Esophagus squamous epithelium (tissue), 5 donors: ENCODE results near the gene TIMM21. TPM values are rescaled to one million over a fixed set of nuclear protein-coding genes. Genes with fewer than 3 reads are reported as not detected.

Source experiments
- DNase-seq: peaks from one replicate; lab custom pipeline; 2025; lab: John Stamatoyannopoulos, UW
- H3K27ac ChIP-seq, 4 donors: fragments of 200-600 bp; sonication (generic); one replicate each; pipeline ENCODE4 v1.5.1; 2016 to 2019; ENCODE audit warnings: mild to moderate bottlenecking in 1 of 4
- H3K27me3 ChIP-seq, 4 donors: fragments of 200-600 bp; sonication (generic); 1 replicate in 3 of 4; 2 replicates in 1 of 4; pipeline versions ENCODE4 v1.5.1 to v1.6.0; 2017 to 2021; ENCODE audit warnings: antibody characterized with exemption in 1 of 4
- H3K36me3 ChIP-seq, 3 donors: fragments of 200-600 bp; sonication (generic); one replicate each; pipeline ENCODE4 v1.5.1; 2016 to 2019
- H3K4me1 ChIP-seq, 3 donors: fragments of 200-600 bp; sonication (generic); one replicate each; pipeline ENCODE4 v1.5.1; 2017 to 2019
- H3K4me3 ChIP-seq, 4 donors: fragments of 200-600 bp; sonication (generic); 1 replicate in 3 of 4; 2 replicates in 1 of 4; pipeline ENCODE4 v1.5.1; 2016 to 2019; ENCODE audit warnings: mild to moderate bottlenecking in 2 of 4, moderate library complexity in 1 of 4
- H3K9me3 ChIP-seq, 3 donors: fragments of 200-600 bp; sonication (generic); one replicate each; pipeline ENCODE4 v1.5.1; 2016 to 2019
- POLR2A ChIP-seq, 4 donors: fragments of 450-650 bp; IDR thresholded peaks; one replicate each; pipeline ENCODE4 v1.6.1; 2017; ENCODE audit warnings: antibody characterized with exemption in 4 of 4, mild to moderate bottlenecking in 4 of 4, moderate library complexity in 3 of 4
- WGBS, 2 donors: methylation state at CpG; one replicate each; pipeline ENCODE4 v1.1.5; 2018; 5-methylcytosine and 5-hydroxymethylcytosine counted together
- intact Hi-C: fragments of 100-400 bp; cut with DNase I; formaldehyde crosslinking; loops from one replicate; pipeline ENCODE4 v1.15.0; 2022
- total RNA-seq, 4 donors: library from RNA; depleted of rRNA; stranded (reverse); fragments of >200 nt; gene quantifications; one replicate each; pipeline ENCODE4 v1.1.0, GENCODE V29; 2016
- TF ChIP-seq, protein P1 (sequence below), 6 experiments: fragments of 450-650 bp in 4 of 6; fragments of 200-600 bp in 2 of 6; sonication (generic) in 2 of 6; IDR thresholded peaks; one replicate each; pipeline ENCODE4 v1.5.1; 2016 to 2019; ENCODE audit warnings: antibody characterized with exemption in 6 of 6, mild to moderate bottlenecking in 4 of 6, moderate library complexity in 4 of 6
- donor health status: DM: yes; HTN: yes; CAD: no.

TIMM21 gene
- total RNA-seq, 4 donors from 2014 or later = 26.2 to 53.6 (median 31.2) TPM

DNA sequence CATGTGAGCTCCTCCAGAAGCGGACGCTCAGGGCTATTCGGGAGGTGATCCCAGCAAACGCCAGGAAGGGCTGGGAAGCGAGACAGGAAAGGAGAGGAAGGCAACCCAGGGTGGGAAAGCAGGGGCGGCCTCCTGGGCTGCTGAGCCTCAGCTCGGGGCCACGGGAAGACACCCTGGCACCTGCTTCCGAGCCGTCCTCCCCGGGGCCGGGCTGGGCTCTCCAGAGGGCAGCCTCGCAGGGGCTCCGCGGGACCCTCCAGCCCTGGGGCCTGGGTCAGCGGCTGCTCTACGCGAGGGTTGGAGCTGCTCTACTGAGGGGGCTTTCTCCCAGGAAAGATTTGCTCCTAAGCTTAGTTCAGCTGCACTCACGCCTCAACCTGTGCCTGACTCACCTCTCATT, 34.0 kb downstream of the TIMM21 start:
- WGBS, 2 donors = 85 to 100% methylated on average over 1 to 19 of the region's 19 CpGs
- no peak for DNase-seq
- H3K36me3 ChIP-seq = no peaks in the 10 kb centered on the region
- H3K4me1 ChIP-seq = peaks cover 0 to 3% (median 0%) of the 10 kb centered on the region in 3 donors
- intact Hi-C loops = no loop called here
- H3K27me3 ChIP-seq = peaks cover 0 to 32% (median 0%) of the 10 kb centered on the region in 4 donors
- no peak overlapping the region for H3K27ac ChIP-seq
- no peak overlapping the region for H3K4me3 ChIP-seq
- H3K9me3 ChIP-seq = no peaks in the 10 kb centered on the region
- no peak for TF ChIP-seq POLR2A (IDR thresholded peaks at IDR 0.05)
- TF ChIP-seq, protein P1, sequence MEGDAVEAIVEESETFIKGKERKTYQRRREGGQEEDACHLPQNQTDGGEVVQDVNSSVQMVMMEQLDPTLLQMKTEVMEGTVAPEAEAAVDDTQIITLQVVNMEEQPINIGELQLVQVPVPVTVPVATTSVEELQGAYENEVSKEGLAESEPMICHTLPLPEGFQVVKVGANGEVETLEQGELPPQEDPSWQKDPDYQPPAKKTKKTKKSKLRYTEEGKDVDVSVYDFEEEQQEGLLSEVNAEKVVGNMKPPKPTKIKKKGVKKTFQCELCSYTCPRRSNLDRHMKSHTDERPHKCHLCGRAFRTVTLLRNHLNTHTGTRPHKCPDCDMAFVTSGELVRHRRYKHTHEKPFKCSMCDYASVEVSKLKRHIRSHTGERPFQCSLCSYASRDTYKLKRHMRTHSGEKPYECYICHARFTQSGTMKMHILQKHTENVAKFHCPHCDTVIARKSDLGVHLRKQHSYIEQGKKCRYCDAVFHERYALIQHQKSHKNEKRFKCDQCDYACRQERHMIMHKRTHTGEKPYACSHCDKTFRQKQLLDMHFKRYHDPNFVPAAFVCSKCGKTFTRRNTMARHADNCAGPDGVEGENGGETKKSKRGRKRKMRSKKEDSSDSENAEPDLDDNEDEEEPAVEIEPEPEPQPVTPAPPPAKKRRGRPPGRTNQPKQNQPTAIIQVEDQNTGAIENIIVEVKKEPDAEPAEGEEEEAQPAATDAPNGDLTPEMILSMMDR (IDR thresholded peaks at IDR 0.05) = no peak

DNA sequence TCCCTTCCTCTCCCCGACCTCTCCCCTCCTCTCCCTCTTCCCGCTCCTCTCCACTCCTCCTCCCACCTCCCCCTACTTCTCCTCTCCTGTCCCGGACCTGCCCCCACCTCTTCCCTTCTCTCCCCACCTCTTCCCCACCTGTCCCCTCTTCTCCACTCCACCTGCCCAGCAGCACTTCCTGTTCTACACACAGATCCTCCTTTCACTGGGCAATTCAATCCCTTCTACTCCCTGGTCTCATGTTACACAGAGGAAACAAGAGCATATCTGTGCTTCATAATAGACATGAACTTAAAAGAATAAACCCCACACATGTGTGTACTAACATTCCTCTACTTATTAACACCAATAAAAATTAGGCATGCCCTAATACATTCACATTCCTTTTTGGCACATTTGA, 34.8 kb downstream of the TIMM21 start:
- Histone ChIP-seq H3K36me3 (no peaks in the 10 kb centered on the region), H3K4me3 (no peak overlapping the region), H3K27me3 (peaks cover 0 to 31% (median 0%) of the 10 kb centered on the region in 4 donors), H3K4me1 (peaks cover 0 to 3% (median 0%) of the 10 kb centered on the region in 3 donors), H3K27ac (no peak overlapping the region), H3K9me3 (no peaks in the 10 kb centered on the region)
- intact Hi-C loops = no loop called here
- no peak for TF ChIP-seq POLR2A (IDR thresholded peaks at IDR 0.05)
- TF ChIP-seq, protein P1 (IDR thresholded peaks at IDR 0.05) = no peak
- DNase-seq = no peak
- WGBS, 2 donors = 36 to 68% methylated on average over 3 of the region's 3 CpGs

DNA sequence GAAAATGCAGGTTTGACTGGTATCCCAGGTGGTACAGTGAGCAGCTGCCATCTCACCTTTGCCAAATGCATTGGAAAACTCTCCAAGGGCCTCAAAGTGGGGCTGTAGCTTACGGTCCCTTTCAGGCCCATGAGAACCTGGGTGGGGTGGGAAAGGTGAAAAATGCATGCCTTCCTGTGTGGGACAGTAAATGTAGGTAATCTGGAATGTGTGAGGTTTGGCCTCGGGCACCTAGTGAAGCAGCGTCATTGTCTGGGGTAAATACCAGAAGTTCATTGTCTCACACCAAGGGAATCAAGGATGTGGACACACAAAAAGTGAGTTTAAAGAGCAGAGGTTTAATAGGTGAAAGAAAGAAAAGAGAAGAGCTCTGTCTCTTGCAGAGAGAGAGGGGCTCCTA, 36.6 kb downstream of the TIMM21 start:
- WGBS, 2 donors = 44% methylated on average over 3 of the region's 3 CpGs
- TF ChIP-seq POLR2A (IDR thresholded peaks at IDR 0.05) = no peak
- TF ChIP-seq, protein P1 (IDR thresholded peaks at IDR 0.05) = no peak
- intact Hi-C loops = no loop called here
- H3K4me1 ChIP-seq = peaks cover 0 to 10% (median 0%) of the 10 kb centered on the region in 3 donors
- no peak for DNase-seq
- peaks cover 0 to 31% (median 0%) of the 10 kb centered on the region in 4 donors for H3K27me3 ChIP-seq
- no peak overlapping the region for H3K4me3 ChIP-seq
- H3K9me3 ChIP-seq = no peaks in the 10 kb centered on the region
- H3K27ac ChIP-seq = no peak overlapping the region
- H3K36me3 ChIP-seq = no peaks in the 10 kb centered on the region

DNA sequence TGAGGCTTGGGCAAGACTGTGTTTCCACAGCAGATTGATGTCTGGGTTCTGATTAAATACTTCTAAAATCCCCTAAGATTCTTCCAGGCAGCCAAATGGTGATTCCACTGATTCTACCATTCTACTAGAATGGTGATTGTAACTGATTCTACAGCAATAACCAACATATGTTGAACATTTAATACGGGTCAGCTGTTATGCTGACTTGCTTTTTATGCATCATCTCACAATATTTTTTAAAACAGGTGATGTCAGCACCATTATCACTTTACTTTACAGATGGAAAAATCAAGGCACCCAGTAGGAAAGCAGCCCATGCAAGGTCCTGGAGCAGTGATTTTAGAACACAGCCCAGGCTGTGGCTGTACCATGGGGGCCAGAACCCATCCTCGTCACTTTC, 37.5 kb downstream of the TIMM21 start:
- H3K4me1 ChIP-seq = peaks cover 0 to 10% (median 0%) of the 10 kb centered on the region in 3 donors
- intact Hi-C loops = no loop called here
- 81 to 90% methylated on average over 1 to 2 of the region's 2 CpGs for WGBS, 2 donors
- H3K36me3 ChIP-seq = no peaks in the 10 kb centered on the region
- H3K27ac ChIP-seq = no peak overlapping the region
- H3K4me3 ChIP-seq = no peak overlapping the region
- TF ChIP-seq, protein P1 (IDR thresholded peaks at IDR 0.05) = no peak
- TF ChIP-seq POLR2A (IDR thresholded peaks at IDR 0.05) = no peak
- H3K27me3 ChIP-seq = peaks cover 0 to 24% (median 0%) of the 10 kb centered on the region in 4 donors
- H3K9me3 ChIP-seq = no peaks in the 10 kb centered on the region
- no peak for DNase-seq

DNA sequence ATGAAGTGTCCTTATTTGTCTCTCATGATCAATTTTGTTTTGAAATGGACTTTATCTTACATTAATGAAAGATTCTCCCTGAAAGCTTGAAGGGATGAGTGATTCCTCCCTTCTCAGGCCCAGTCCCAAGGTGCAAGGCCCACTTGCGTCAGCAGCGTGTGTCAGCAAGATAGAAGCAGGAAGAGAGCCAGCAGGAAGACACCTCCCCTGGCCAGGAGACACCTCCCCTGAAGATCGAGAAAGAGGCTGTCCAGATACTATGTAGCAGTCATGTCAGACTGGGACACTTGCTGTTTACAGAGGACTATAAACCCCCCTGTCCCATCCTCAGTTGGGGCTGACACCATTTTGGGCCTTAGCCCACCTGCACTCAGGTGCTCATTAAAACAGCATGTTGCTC, 38.3 kb downstream of the TIMM21 start:
- TF ChIP-seq, protein P1 (IDR thresholded peaks at IDR 0.05) = no peak
- TF ChIP-seq POLR2A (IDR thresholded peaks at IDR 0.05) = no peak

More for the DNA sequence above, 38.3 kb downstream of the TIMM21 start:
- WGBS, 2 donors = 77 to 85% methylated on average over 3 of the region's 3 CpGs
- no peak overlapping the region for H3K4me3 ChIP-seq
- DNase-seq = no peak
- no peak overlapping the region for H3K27ac ChIP-seq
- peaks cover 0 to 24% (median 0%) of the 10 kb centered on the region in 4 donors for H3K27me3 ChIP-seq
- H3K36me3 ChIP-seq = no peaks in the 10 kb centered on the region
- intact Hi-C loops = no loop called here
- peaks cover 0 to 10% (median 0%) of the 10 kb centered on the region in 3 donors for H3K4me1 ChIP-seq
- H3K9me3 ChIP-seq = no peaks in the 10 kb centered on the region
